Measurements from ENCODE around the gene WDR93. TPM values are rescaled to one million over a fixed set of nuclear protein-coding genes. Genes with fewer than 3 reads are reported as not detected.
"Not testable (repeated sequence)": the region's sequence is repeated elsewhere in the genome, so short reads cannot be mapped to it uniquely, and the experiment has no call there.

Gene WDR93
- total and polyA plus RNA-seq, 3 experiments from 2014 or later, result 0.08 TPM; not detected in 2

DNA sequence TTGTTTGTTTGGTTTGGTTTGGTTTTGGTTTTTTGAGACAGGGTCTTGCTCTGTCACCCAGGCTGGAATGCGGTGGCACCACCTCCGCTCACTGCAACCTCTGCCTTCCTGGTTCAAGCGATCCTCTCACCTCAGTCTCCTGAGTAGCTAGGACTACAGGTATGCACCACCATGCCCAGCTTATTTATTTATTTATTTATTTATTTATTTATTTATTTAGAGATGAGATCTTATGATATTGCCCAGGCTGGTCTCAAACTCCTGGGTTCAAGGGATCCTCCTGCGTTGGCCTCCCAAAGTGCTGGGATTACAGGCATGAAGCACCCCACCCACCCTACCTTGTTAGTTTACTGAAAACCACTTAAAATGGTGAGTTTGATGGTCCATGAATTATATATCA, 98.0 kb downstream of the WDR93 start:
- H3K4me3 Mint-ChIP-seq, result not testable (repeated sequence)

DNA sequence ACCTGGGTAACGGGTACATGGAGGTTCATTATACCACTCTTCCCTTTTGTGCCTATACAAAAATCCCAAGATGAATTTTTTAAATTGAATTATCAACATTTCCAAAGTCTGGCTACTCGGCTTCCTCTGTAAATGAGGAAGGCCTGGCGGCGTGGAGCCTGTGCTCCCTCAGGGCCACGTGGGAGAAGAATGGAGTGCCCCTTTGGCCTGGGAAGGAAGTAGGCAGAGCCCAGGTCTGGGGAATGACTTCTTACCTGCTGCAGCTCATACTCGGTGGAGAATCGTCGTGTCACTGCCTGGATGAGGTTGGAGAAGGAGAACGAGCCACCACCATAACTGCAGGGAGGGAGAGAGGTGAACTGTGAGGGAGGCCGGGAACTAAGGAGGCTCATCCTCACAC, 99.6 kb downstream of the WDR93 start:
- Histone ChIP-seq H3K27ac (ENCODE audit: low read depth, low read length) (no peak overlapping the region), H3K4me1 (ENCODE audit: insufficient read depth, low read length) (no peaks in the 10 kb centered on the region), H3K9me3 (ENCODE audit: low read length) (no peaks in the 10 kb centered on the region), H3K4me3 (ENCODE audit: low read length) (no peak overlapping the region), H3K27me3 (ENCODE audit: insufficient read depth, low read length, poor library complexity, severe bottlenecking) (no peaks in the 10 kb centered on the region), H3K36me3 (ENCODE audit: insufficient read depth, low read length) (no peaks in the 10 kb centered on the region)
- H3K9me3 Mint-ChIP-seq, result peaks cover 3 to 11% (median 9%) of the 10 kb centered on the region in 5 donors
- peaks cover 0 to 3% (median 0%) of the 10 kb centered on the region in 3 donors for H3K36me3 Mint-ChIP-seq
- DNase-seq, result no peak
- ChIA-PET CTCF (no interaction called here), POLR2A (no interaction called here)
- H3K27me3 Mint-ChIP-seq, result peaks cover 19 to 23% of the 10 kb centered on the region in 2 donors
- H3K4me3 Mint-ChIP-seq, result no peak overlapping the region
- H3K4me1 Mint-ChIP-seq, result no peaks in the 10 kb centered on the region
- no peak overlapping the region for H3K27ac Mint-ChIP-seq

More for the DNA sequence above, 98.0 kb downstream of the WDR93 start:
- H3K9me3 Mint-ChIP-seq, result peaks cover 0 to 11% (median 9%) of the 10 kb centered on the region in 5 donors
- peaks cover 19 to 23% of the 10 kb centered on the region in 2 donors for H3K27me3 Mint-ChIP-seq
- DNase-seq; H3K4me1 ChIP-seq (ENCODE audit: insufficient read depth, low read length); H3K4me1 Mint-ChIP-seq; H3K27ac ChIP-seq (ENCODE audit: low read depth, low read length); CTCF ChIA-PET; POLR2A ChIA-PET; H3K36me3 Mint-ChIP-seq; H3K27ac Mint-ChIP-seq; H3K4me3 ChIP-seq (ENCODE audit: low read length); H3K9me3 ChIP-seq (ENCODE audit: low read length); H3K27me3 ChIP-seq (ENCODE audit: insufficient read depth, low read length, poor library complexity, severe bottlenecking); H3K36me3 ChIP-seq (ENCODE audit: insufficient read depth, low read length): not testable (repeated sequence)

DNA sequence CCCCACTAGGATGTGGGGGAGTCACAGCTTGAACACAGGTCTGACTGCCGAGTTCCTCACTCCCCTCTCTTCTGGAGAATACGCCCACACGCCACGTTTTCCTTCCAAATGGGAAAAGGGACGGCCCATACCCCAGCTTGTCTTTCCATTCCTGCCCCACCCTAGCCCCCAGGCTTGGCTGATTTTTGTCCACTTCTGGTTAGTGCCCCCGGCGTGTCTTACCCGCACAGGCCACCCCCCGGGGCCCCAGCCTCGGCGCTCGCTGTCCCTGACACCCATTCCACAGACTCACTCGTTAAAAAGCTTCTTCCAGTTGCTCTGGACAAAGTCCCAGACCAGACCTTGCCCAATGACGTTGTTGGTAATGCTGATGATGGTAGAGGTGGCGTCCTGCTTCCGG, 100.0 kb downstream of the WDR93 start:
- H3K4me1 Mint-ChIP-seq, result no peaks in the 10 kb centered on the region
- H3K36me3 Mint-ChIP-seq, result peaks cover 0 to 5% (median 0%) of the 10 kb centered on the region in 3 donors
- ChIA-PET POLR2A (no interaction called here), CTCF (no interaction called here)
- no peak overlapping the region for H3K4me3 Mint-ChIP-seq
- H3K4me3 ChIP-seq (ENCODE audit: low read length), result no peak overlapping the region
- H3K9me3 Mint-ChIP-seq, result peaks cover 7 to 12% (median 10%) of the 10 kb centered on the region in 5 donors
- no peaks in the 10 kb centered on the region for H3K4me1 ChIP-seq (ENCODE audit: insufficient read depth, low read length)
- H3K36me3 ChIP-seq (ENCODE audit: insufficient read depth, low read length), result no peaks in the 10 kb centered on the region
- H3K9me3 ChIP-seq (ENCODE audit: low read length), result no peaks in the 10 kb centered on the region
- peaks cover 19 to 21% of the 10 kb centered on the region in 2 donors for H3K27me3 Mint-ChIP-seq
- H3K27ac ChIP-seq (ENCODE audit: low read depth, low read length), result no peak overlapping the region
- H3K27ac Mint-ChIP-seq, result no peak overlapping the region
- no peaks in the 10 kb centered on the region for H3K27me3 ChIP-seq (ENCODE audit: insufficient read depth, low read length, poor library complexity, severe bottlenecking)
- DNase-seq, result no peak

DNA sequence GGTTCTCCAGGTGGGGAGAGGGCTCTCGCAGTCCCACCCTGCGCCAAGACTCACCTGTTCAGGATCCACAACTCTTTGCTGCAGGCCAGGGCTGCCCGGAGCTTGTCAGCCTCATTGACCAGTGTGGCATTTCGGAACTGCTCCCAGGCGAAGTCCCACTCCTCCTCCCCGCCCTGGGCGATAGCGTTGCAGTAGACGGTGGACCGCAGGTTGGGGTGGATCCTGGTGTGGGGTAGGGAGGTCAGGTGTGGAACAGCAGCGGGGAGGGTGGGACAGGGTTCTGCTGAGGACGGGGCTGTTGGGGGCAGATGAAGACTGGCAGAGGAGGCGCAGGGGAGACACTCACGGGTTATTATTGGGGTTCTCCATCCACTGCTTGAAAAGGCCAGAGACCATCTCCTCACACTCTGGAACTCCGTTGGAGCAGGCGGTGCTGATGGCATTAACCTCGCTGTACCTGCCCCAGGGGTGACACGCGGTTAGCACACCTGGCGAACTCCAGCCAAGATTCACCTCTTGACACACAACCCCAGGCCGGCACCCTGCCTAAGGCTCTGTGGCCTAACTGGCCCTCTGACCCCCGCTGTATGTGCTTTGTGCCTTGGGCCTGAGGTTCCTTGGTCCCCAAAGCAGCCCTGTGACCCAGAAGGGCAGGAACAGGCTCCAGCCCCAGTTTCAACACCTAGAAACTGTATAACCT, 101.6 kb downstream of the WDR93 start:
- Histone ChIP-seq H3K4me1 (ENCODE audit: insufficient read depth, low read length) (no peaks in the 10 kb centered on the region), H3K36me3 (ENCODE audit: insufficient read depth, low read length) (no peaks in the 10 kb centered on the region), H3K27ac (ENCODE audit: low read depth, low read length) (no peak overlapping the region), H3K9me3 (ENCODE audit: low read length) (no peaks in the 10 kb centered on the region), H3K27me3 (ENCODE audit: insufficient read depth, low read length, poor library complexity, severe bottlenecking) (no peaks in the 10 kb centered on the region), H3K4me3 (ENCODE audit: low read length) (no peak overlapping the region)
- Mint-ChIP-seq H3K27ac (no peak overlapping the region), H3K4me1 (no peaks in the 10 kb centered on the region), H3K9me3 (peaks cover 12 to 23% (median 13%) of the 10 kb centered on the region in 5 donors), H3K4me3 (no peak overlapping the region), H3K36me3 (peaks cover 0 to 5% (median 0%) of the 10 kb centered on the region in 3 donors), H3K27me3 (peaks cover 17 to 22% of the 10 kb centered on the region in 2 donors)
- POLR2A ChIA-PET, result no interaction called here
- DNase-seq, result no peak
- CTCF ChIA-PET, result no interaction called here

Other genes with a start within 250 kb of the WDR93 start
- gene RHCG, start 194.2 kb upstream of the WDR93 start, total RNA-seq, result not detected
- not detected for gene RHCG, start 194.2 kb upstream of the WDR93 start, polyA plus RNA-seq
- 10 to 100 TPM; 14.0 TPM for gene TICRR, start 115.3 kb upstream of the WDR93 start, total RNA-seq
- gene TICRR, start 115.3 kb upstream of the WDR93 start, polyA plus RNA-seq, result not detected
- gene KIF7, start 35.3 kb upstream of the WDR93 start, total RNA-seq, result 1 to 10 TPM; 2.4 to 2.7 TPM
- gene KIF7, start 35.3 kb upstream of the WDR93 start, polyA plus RNA-seq, result not detected
- gene PLIN1, start 11.4 kb upstream of the WDR93 start, total RNA-seq, result under 1 TPM; 0.35 to 0.50 TPM
- not detected for gene PLIN1, start 11.4 kb upstream of the WDR93 start, polyA plus RNA-seq
- 1 to 10 TPM; 2.9 to 3.5 TPM for gene PEX11A, start 57 bp upstream of the WDR93 start, total RNA-seq
- 2.8 TPM for gene PEX11A, start 57 bp upstream of the WDR93 start, polyA plus RNA-seq
- 1 to 10 TPM; 5.3 to 5.6 TPM for gene MESP1, start 60.4 kb downstream of the WDR93 start, total RNA-seq
- 0.60 TPM for gene MESP1, start 60.4 kb downstream of the WDR93 start, polyA plus RNA-seq
- gene MESP2, start 85.5 kb downstream of the WDR93 start, total RNA-seq, result not detected
- gene MESP2, start 85.5 kb downstream of the WDR93 start, polyA plus RNA-seq, result not detected
- gene ANPEP, start 124.0 kb downstream of the WDR93 start, total RNA-seq, result under 1 TPM; 0.85 to 1.00 TPM
- gene ANPEP, start 124.0 kb downstream of the WDR93 start, polyA plus RNA-seq, result not detected
- 10 to 100 TPM; 23.5 to 24.5 TPM for gene AP3S2, start 203.2 kb downstream of the WDR93 start, total RNA-seq
- 35.8 TPM for gene AP3S2, start 203.2 kb downstream of the WDR93 start, polyA plus RNA-seq
- under 1 TPM; 0.02 TPM for gene ARPIN, start 222.1 kb downstream of the WDR93 start, total RNA-seq
- gene ARPIN, start 222.1 kb downstream of the WDR93 start, polyA plus RNA-seq, result not detected

All from CD8-positive, alpha-beta memory T cell (primary cell).